Measurements from ENCODE around the gene TUBB4B.

GRCh38 chr9:137266162-137266527 is 25.1 kb downstream of the TUBB4B start:
- TF ChIP-seq EZH2phosphoT487 (IDR thresholded peaks at IDR 0.05; ENCODE audit: insufficient read depth, low read depth) (no peak), EZH2 (IDR thresholded peaks at IDR 0.05; ENCODE audit: insufficient read depth, poor library complexity, severe bottlenecking) (no peak)
